GM18498 (cell line): ENCODE measurements around the gene RRAGC.

ENCODE experiments used
- ATAC-seq: cut with Tn5 transposase; IDR thresholded peaks from one replicate; pipeline ENCODE4 v1.9.1; 2021; ENCODE audit warnings: mild to moderate bottlenecking, moderate library complexity; ENCODE audit not compliant: unreplicated experiment

RRAGC gene, protein sequence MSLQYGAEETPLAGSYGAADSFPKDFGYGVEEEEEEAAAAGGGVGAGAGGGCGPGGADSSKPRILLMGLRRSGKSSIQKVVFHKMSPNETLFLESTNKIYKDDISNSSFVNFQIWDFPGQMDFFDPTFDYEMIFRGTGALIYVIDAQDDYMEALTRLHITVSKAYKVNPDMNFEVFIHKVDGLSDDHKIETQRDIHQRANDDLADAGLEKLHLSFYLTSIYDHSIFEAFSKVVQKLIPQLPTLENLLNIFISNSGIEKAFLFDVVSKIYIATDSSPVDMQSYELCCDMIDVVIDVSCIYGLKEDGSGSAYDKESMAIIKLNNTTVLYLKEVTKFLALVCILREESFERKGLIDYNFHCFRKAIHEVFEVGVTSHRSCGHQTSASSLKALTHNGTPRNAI

DNA sequence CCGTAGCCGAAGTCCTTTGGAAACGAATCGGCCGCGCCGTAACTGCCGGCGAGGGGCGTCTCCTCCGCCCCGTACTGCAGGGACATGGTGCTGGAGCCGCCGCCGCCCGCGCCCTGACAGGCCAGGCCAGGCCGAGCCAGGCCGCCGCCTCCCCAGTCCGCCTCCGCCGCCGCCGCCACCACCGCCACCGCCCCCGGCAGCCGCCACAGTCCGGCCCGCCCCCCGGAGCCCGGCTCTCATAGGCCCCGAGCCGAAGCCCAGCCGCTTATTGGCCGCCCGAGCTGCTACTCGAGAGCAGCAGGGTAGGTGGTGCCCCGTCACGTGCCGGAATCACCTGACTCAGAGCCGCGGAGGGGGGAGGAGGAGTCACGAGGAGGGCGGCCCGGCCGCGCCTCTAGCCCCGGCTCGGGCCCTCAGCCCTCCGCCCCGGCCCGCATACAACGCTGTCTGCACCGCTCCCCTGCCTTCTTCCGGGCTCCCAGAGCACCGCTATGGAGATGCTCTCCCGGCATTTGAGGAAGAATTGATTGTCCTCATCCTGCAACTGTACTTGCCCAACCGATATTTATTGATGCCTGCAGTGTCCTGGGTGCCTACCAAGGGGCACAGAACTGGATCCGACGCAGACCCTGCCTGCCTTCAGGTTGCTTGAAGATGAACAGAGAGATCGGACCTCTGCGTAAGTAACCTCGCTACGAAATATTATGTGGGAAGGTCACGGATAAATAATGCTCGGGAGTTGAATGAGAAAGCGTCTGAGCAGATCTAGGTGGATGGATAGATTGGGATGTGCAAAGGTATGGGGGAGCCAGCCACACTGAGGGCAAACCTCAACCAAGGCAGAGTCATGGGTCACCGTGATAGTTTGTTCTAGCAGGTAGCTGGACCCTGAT, at the start of gene RRAGC:
RRAGC (minus strand) TSS at position 212 of the 893 bp plus-strand sequence; CDS start at position 86, 126 bp downstream.
- peak; percentile 91 for ATAC-seq

DNA sequence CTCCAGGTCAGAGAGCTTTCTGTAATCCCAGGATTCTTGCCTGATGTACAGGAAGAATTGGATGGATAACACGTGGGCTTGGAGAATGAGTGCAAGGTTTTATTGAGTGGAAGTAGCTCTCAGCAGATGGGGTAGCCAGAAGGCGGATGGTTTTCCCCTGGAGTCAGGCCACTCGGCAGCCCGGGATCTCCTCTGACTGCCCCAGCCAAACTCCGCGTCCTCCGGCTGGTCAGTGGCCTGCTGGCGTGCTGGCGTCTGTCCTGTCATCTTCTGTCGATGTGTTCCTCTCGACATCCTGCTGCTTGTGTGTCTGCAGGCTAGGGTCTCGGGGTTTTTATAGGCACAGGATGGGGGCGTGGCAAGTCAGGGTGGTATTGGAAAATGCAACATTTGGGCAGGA, 49.2 kb upstream of the RRAGC start:
- ATAC-seq: no peak

DNA sequence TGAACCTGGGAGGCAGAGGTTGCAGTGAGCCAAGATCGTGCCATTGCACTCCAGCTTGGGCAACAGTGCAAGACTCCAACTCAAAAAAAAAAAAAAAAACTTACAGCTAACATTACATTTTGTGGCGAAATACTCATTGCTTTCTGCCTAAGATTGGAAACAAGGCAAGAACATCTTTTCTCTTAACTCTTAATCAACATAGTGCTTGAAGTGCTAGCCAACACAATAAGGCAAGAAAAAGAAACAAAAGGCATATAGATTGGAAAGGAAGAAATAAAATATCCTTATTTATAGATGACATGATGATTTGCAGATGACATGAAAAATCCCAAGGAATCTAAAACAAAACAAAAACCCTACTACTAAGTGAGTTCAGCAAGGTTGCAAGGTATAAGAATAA, 46.4 kb upstream of the RRAGC start:
- ATAC-seq: no peak

DNA sequence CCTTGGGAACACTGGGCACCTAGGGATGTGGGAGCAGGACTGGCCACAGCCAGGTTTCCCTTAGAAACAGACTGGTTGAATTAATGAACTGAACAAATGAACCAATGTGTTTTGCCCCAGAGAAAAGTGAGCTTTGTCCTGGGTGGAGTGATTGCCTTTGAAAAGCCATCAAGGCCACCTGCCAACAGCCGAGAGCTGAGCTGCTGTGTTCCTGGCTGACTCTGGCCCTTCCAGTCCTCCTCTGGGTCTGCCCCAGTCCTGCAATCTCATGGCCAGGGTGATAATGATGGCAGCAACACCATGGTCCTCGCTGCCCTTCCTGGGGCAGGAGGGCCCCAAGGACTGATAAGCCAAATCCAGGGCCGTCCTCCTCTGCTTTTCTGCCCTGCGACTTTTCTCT, 40.0 kb upstream of the RRAGC start:
- no peak for ATAC-seq

DNA sequence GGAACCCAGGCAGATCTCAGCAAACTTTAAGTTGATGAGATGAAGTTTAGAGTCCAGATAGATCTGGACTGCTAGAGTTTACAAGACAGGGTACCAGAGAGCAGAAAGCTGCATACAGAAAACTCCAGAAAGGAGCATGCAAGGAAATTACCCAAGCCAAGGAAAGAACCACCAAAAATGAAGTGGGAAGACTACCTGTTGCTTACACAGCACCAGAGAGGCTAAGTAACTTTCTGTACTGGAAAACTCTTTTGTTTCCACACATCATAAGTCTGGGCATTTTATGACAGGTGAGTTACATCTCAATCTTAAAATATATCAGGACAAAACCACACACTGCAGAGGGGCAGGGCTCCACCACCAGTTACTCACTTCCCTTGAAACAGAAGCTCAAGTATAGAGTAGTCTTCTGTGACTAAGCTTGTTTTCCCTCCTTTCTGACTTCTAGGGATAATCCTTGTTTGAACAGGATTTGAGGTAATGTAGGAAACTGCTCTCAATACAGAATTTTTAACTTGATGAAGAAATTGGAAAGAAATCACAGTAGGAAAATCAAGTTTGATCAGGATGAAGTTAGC, 39.2 kb upstream of the RRAGC start:
- no peak for ATAC-seq

DNA sequence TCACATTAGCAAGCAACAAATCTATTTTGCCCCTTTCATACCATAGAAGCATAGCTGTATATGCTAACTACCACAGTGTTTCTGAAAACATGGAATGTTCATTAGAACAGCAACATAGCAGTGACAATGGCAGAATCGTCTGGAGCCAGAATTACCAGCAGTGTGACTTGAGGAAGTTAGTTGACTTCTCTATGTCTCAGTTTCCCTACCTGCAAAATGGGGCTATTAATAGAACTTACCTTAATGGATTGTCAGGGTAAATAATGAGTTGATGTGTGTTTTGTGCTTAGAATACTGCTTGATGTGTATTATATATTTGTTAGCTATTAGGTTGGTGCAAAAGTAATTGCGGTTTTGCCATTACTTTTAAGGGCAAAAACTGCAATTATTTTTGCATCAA, 36.6 kb upstream of the RRAGC start:
- no peak for ATAC-seq

DNA sequence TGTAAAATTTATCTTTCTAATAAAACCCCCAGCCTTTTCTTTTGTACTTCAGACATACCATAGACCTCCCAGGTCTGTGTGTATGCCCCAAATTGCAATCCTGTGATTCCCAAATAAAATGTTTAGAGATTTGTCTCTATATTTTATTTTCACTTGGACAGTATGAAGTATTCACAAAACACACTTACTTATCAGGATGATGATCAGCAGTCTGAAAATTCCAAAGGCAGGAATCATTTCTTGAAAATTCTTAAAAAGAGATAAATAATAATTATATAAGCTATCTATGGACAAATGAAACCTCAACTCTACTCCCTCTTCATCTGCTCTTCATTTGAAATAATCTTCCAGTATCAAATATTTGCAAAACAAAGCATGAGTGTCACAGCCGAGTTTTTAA, 33.4 kb upstream of the RRAGC start:
- ATAC-seq: no peak

DNA sequence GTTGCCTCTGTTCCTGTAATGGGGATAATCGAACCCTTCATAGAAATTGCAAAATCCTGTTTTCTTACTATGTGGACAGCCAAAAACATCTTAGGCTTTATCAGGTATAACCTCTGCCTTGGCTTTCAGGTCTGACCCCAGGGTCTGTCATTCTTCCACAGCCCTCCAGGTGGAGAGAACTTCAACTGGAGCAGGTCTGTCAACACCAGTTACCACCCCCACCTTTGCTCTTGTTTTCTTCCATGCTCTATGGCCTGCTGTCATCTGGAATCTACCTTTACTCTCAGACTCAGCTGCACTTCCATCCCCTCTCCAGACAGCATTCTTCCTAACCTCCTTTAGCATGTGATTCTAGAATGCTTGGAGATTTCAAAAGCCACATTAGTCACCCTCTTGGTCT, 32.2 kb upstream of the RRAGC start:
- no peak for ATAC-seq

DNA sequence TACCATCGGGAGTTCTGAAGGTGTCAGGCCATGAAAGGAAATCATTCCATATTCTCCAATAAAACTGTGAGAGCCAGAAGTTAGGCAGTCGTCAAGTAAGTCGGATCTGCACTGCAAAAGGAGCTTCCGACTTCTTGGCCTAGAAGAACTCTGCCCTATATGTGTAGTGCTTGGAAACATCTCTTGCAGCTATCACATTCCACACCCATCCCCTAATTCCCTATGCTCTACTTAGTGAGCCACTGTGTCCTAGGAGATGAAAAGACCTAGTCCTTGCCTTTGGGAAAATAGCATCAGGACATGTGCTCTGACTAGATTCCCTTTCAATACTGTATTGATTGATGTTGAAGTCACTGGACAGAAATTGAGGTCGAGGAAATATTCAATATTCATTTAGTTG, 30.0 kb upstream of the RRAGC start:
- no peak for ATAC-seq

DNA sequence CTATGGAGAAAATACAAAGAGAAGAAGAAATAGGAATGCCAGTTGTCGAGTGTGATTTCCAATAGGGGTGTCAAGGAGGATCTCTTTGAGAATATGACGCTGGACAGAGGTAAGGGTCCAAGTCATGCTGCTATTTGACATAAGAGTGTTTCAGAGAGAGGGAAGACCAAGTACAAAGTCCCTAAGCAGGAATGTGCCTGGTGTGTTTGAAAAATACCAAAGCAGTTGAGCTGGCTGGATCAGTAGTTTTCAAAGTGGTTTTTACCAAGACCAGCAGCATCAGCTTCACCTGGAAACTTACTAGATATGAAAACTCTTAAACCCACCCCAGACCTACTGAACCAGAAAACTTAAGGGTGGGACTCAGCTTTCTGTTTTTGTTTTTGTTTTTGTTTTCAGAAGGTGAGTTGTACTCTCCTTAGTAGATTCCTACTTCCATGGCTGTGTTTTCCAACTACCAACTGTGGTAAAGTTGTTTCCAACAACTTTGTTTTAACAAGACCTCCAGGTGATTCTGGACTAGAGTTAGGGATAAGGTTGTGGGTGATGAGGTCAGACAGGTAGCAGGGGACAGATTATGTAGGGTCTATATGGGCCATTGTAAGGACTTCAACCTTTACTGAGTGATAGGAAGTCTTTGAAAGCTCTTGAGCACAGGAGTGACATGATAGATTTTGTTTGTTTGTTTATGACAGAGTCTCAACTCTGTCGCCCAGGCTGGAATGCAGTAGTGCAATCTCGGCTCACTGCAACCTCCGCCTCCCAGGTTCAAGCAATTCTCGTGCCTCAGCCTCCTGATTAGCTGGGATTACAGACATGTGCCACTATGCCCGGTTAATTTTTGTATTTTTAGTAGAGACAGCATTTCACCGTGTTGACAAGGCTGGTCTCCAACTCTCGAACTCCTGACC, 29.1 kb upstream of the RRAGC start:
- no peak for ATAC-seq

DNA sequence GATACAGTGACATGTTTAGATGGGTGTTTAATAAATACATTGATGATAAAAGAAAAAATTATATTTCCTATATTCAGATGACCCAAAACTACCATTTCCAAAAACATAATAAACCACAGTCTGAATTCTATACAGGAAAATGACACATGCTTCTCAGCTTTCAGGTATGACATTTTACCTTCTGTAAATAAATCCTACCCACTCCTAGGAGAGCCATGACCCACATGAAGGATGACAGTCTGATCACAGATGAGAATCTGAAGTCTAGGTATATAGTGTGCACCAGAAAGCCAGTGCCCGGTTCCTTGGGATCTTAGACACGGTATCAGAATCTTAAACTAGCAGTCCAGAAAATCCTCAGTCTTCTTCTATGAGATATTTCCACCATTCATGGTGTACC, 25.5 kb upstream of the RRAGC start:
- ATAC-seq: no peak

DNA sequence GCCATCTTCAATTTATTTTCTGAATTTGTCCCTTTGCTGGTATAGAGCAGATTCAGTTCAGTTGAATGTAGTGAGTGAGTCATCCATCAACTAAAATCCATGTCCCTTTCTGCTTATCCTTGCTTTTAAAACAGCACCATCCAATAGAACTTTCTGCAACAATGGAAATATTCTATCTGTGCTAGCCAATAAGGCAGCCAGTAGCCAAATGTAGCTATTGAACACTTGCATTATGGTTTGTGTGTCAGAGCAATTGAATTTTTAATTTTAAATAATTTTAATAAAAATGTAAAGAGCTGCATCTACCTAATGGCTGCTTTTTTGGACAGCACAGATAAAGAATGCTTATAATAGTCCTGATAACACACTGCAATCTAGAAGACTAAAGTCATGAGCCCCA, 21.9 kb upstream of the RRAGC start, which contains the start of gene GJA9:
GJA9 (minus strand) TSS at position 101 of the 400 bp plus-strand sequence. CDS start 5,489 bp downstream, outside the sequence.
- ATAC-seq: no peak

DNA sequence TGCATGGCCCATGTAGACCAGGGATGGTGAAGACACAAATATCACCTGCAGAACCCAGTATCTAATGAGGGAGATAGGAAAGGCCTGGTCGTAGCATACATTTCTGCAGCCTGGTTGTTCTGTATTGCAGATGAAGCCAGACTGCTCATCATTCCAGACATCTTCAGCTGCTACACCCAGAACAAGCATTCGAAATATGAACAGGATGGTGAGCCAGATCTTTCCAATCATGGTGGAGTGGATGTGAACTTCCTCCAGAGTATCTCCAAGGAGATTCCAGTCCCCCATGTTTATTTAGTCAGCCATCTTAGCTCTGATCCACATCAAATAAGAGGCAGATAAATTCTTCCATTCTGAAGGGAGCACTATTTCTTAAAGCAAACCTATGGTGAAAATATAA, 16.2 kb upstream of the RRAGC start:
- no peak for ATAC-seq

DNA sequence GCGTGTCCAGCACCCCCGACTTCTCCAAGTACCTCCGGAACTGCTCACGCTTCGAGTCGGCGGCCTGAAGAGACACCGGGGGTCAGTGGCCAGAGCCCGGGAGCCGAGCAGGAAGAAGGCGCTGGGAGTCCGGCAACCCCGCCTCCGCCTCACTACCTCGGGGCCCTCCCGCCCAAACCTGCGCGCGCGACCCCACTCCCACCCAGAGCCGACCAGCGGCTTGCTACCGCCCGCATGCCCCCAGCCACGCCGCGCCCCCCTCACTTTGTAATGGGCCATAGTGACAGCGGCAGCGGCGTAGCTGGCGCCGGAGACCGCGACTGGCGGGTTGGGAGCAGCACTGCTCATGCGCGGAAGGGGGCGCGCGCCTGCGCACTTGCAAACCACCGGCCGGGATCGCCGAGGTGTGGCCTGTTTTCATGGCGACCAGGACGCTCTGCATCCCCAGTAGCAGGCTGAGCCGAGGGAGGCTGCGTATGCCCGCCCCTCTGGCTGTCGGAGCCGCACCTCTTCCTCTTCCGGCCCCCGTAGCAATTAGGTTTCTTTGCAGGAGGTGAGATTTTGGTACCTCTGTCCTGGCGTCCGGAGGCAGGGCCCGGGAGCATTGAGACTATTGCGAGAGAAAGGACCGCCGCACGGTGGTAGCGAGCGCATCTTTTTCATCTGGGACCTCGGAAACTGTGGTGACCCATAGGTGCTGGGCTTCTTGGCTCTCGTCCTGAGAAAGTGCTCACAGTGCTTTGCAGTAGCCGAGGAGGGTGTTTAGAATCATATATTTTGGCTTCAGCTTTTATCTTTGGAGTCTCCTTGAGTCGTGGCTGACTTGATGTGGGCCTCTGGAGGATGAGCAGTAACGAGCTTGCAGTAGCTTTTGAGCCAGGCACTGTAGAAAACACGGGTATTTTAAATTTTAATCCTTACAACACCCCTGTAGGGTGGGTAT, 13.7 kb upstream of the RRAGC start, which contains the start of gene MYCBP:
MYCBP (minus strand) TSS at position 322 of the 943 bp plus-strand sequence; CDS start at position 279, 43 bp downstream.
- peak; percentile 98 for ATAC-seq

DNA sequence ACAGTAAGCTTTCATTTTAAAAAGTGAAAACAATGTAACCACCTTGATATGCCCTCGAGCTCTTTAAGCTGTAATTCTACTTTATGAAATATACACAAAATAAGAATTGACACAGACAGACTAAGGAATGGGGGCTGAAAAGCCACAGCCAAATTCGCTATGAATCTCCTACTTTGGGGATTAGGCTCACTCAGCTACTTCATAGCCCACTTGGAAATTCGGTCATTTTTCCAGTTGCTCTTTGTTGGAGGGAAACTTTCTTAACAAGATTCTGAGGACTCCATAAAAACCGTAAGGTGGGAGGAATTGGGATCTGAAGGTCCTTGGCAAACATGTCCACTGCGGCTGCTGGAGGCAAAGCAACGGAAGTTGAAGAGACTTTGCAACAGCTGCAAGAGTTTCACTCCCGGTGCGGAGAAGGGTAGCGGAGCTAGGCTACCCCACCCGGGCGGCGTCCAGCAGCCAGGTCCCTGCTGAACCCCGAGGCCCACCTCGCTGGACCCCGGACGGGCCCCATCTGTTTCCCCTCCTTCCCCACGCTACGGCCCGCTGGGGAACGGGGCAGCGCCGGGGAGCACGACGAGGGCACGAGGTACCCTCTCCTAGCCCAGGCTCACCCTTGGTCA, 12.9 kb upstream of the RRAGC start:
- peak; percentile 28 for ATAC-seq

DNA sequence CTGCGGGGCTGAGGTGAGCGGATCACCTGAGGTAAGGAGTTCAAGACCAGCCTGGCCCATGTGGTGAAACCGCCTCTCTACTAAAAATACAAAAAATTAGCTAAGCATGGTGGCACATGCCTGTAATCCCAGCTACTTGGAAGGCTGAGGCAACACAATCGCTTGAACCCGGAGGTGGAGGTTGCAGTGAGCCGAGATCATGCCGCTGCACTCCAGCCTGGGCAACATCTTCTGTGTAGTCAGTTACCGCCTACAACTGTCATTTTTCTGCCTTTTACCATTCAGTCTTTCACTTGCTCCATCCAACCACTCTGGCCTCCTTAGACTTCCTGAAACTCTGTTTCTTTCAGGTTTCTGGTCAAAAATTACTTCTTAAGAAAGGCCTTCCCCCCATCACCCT, 11.4 kb upstream of the RRAGC start:
- no peak for ATAC-seq

DNA sequence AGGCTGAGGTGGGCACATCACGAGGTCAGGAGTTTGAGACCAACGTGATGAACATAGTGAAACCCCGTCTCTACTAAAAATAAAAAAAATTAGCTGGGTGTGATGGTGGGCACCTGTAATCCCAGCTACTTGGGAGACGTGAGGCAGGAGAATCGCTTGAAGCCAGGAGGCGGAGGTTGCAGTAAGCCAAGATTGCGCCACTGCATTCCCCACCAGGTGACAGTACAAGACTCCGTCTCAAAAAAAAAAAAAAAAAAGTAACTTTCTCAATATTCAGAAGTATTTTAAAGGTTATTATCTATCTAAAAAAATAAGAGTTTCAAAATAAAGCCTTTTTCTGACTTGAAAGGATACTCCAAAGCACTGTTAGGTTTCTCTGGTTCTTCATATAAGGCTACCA, 7.6 kb upstream of the RRAGC start:
- ATAC-seq: no peak

DNA sequence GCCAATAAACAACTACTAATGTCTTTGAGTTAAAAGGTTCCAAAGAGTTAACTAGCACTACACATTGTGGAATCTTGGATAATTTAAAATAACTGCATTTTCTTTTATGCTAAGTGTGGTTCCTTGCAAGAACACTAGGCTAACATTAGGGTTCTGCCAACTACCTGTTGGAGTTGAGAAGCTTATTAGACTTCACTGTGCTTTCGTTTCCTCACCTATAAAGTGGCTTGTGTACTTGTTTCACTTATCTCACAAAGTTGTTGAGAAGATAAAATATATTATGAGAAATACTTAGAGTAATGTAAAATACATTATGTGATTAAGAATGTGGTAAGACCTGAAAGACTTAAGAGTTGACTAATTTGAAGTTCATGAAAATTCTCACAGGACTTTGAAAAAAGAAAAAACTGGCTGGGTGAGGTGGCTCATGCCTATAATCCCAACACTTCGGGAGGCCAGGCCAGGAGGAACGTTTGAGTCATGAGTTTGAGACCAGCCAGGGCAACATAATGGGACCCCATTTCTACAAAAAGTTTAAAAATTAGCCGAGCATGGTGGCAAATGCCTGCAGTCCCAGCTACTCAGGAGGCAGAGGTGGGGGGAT, 5.6 kb upstream of the RRAGC start:
- ATAC-seq: no peak

DNA sequence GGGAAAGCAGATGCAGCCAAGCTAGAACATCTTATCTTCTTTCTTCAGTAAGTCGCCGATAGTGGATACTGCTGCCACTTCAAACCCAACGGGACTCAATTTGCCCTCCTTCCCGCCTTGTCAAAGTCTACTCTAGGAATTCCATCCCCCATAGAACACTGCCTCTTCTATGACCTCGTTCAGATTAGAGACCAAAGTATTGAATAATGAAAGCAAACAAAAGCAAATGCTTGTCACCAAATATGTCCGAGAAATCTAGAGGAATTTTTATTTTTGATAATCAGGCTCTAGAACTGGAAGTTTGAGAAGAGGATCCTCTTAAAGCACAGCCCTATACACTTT, 853 bp upstream of the RRAGC start:
- ATAC-seq: no peak
